HepG2 (cell line): ENCODE data around the gene OPRL1. TPM values are rescaled to one million over a fixed set of nuclear protein-coding genes. Genes with fewer than 3 reads are reported as not detected.
A peak's percentile ranks its signal among the peaks of the same experiment; 100 is the strongest.

Experiments used
- FOSL2 ChIP-seq: sonication (generic); formaldehyde crosslinking; IDR thresholded peaks from 2 replicates; pipeline ENCODE4 v1.4.0; 2020; ENCODE audit warnings: missing genetic modification reagents
- JDP2 ChIP-seq: sonication (generic); formaldehyde crosslinking; IDR thresholded peaks from 2 replicates; pipeline ENCODE4 v1.8.1; 2022; ENCODE audit warnings: missing genetic modification reagents, borderline replicate concordance
- MTA3 ChIP-seq: sonication (generic); formaldehyde crosslinking; IDR thresholded peaks from 2 replicates; pipeline ENCODE4 v1.4.0; 2020; ENCODE audit warnings: missing genetic modification reagents
- MYPOP ChIP-seq: sonication (generic); formaldehyde crosslinking; IDR thresholded peaks from 2 replicates; pipeline ENCODE4 v1.8.1; 2023; ENCODE audit warnings: mild to moderate bottlenecking, moderate library complexity, missing genetic modification reagents
- NR2F1 ChIP-seq, 2 experiments: fragments of 450-650 bp in 1 of 2; formaldehyde crosslinking in 1 of 2; IDR thresholded peaks; 2 replicates each; pipeline versions ENCODE4 v1.5.0 to v1.6.1; 2016 to 2020; ENCODE audit warnings: mild to moderate bottlenecking in 1 of 2, missing compliant biosample characterization in 1 of 2, missing genetic modification reagents in 1 of 2, moderate library complexity in 1 of 2
- PHF8 ChIP-seq: sonication (generic); formaldehyde crosslinking; IDR thresholded peaks from 2 replicates; pipeline ENCODE4 v1.5.0; 2020; ENCODE audit warnings: missing genetic modification reagents
- PRDM10 ChIP-seq: sonication (generic); formaldehyde crosslinking; IDR thresholded peaks from 2 replicates; pipeline ENCODE4 v1.4.0; 2020; ENCODE audit warnings: low read depth, missing genetic modification reagents
- RBAK ChIP-seq: sonication (generic); formaldehyde crosslinking; IDR thresholded peaks from 2 replicates; pipeline ENCODE4 v1.5.1; 2020; ENCODE audit warnings: mild to moderate bottlenecking, missing genetic modification reagents
- RNF2 ChIP-seq: fragments of 450-650 bp; conservative IDR thresholded peaks from 2 replicates; pipeline ENCODE4 v1.6.1; 2016; ENCODE audit warnings: low read depth
- SIN3B ChIP-seq: fragments of 150-350 bp; IDR thresholded peaks from 2 replicates; pipeline ENCODE4 v1.6.1; 2014; ENCODE audit warnings: low read length
- SP2 ChIP-seq: sonication (generic); formaldehyde crosslinking; IDR thresholded peaks from 2 replicates; pipeline ENCODE4 v1.5.1; 2020; ENCODE audit warnings: mild to moderate bottlenecking, missing genetic modification reagents
- ZBTB20 ChIP-seq: sonication (generic); formaldehyde crosslinking; IDR thresholded peaks from 2 replicates; pipeline ENCODE4 v1.8.1; 2023; ENCODE audit warnings: missing genetic modification reagents, low read depth, mild to moderate bottlenecking, borderline replicate concordance
- ZNF205 ChIP-seq: IDR thresholded peaks from 2 replicates; pipeline ENCODE4 v1.6.1; 2018; ENCODE audit warnings: missing biosample characterization, missing genetic modification reagents
- ZNF414 ChIP-seq: sonication (generic); formaldehyde crosslinking; IDR thresholded peaks from 2 replicates; pipeline ENCODE4 v1.5.0; 2020; ENCODE audit warnings: missing genetic modification reagents
- ZNF460 ChIP-seq: sonication (generic); formaldehyde crosslinking; IDR thresholded peaks from 2 replicates; pipeline ENCODE4 v1.5.1; 2020; ENCODE audit warnings: missing genetic modification reagents, mild to moderate bottlenecking, borderline replicate concordance
- ZNF562 ChIP-seq: sonication (generic); formaldehyde crosslinking; IDR thresholded peaks from 2 replicates; pipeline ENCODE4 v1.8.0; 2022; ENCODE audit warnings: missing genetic modification reagents, borderline replicate concordance
- ZNF563 ChIP-seq: sonication (generic); formaldehyde crosslinking; IDR thresholded peaks from 2 replicates; pipeline ENCODE4 v1.8.0; 2022; ENCODE audit warnings: mild to moderate bottlenecking, moderate library complexity, missing genetic modification reagents
- ZNF609 ChIP-seq: sonication (generic); formaldehyde crosslinking; IDR thresholded peaks from 2 replicates; pipeline ENCODE4 v1.4.0; 2020; ENCODE audit warnings: mild to moderate bottlenecking, missing genetic modification reagents, borderline replicate concordance
- ZNF790 ChIP-seq: sonication (generic); formaldehyde crosslinking; IDR thresholded peaks from 2 replicates; pipeline ENCODE4 v1.8.0; 2022; ENCODE audit warnings: missing genetic modification reagents, mild to moderate bottlenecking, borderline replicate concordance
- polyA plus RNA-seq, 8 experiments: library from polyadenylated mRNA; depleted of rRNA in 3 of 8; stranded (reverse) in 7 of 8; unstranded in 1 of 8; fragments of >200 nt; fragmentation: Illumina TruSeq in 4 of 8; extraction: Trizol in 4 of 8; gene quantifications; 2 replicates each; pipeline versions ENCODE4 v1.2.1 to v1.2.3, GENCODE V29; 2011 to 2016; ENCODE audit warnings: low read depth in 4 of 8, missing spikeins in 1 of 8, mixed read lengths in 1 of 8; ENCODE audit not compliant: insufficient read depth in 1 of 8
- total RNA-seq, 5 experiments: library from RNA; depleted of rRNA; stranded (reverse); fragments of >200 nt; fragmentation: Illumina TruSeq; extraction: Trizol; gene quantifications; 2 replicates each; pipeline ENCODE4 v1.2.3, GENCODE V29; 2016; ENCODE audit warnings: low read depth in 1 of 5

Gene OPRL1
- total and polyA plus RNA-seq, 2 of the 13 experiments (the other 11 are each of a cell fraction or from before 2014, with no cell fraction given): 0.35 to 0.71 TPM

- TF ChIP-seq ZNF563 (CRISPR knock-in tag) (no peak), MTA3 (CRISPR knock-in tag) (no peak), JDP2 (CRISPR knock-in tag) (no peak), ZNF790 (CRISPR knock-in tag) (peak; percentile 7; the same call in 1 of the 2 replicates), MYPOP (CRISPR knock-in tag) (no peak), RBAK (no peak), ZNF460 (CRISPR knock-in tag) (no peak), PRDM10 (CRISPR knock-in tag) (peak; percentile 63; the same call in 1 of the 2 replicates), SIN3B (no peak), SP2 (CRISPR knock-in tag) (no peak), NR2F1 (CRISPR knock-in tag; IDR thresholded peaks at IDR 0.05) (peak; percentile 35 to 51; a peak in 2 of 4 replicates), PHF8 (no peak), ZNF414 (CRISPR knock-in tag) (no peak), ZBTB20 (CRISPR knock-in tag) (no peak), RNF2 (no peak), FOSL2 (CRISPR knock-in tag) (no peak), ZNF609 (CRISPR knock-in tag) (no peak; the same call in 1 of the 2 replicates), ZNF562 (CRISPR knock-in tag) (no peak), ZNF205 (CRISPR knock-in tag) (no peak)
Measured at GRCh38 chr20:64056639-64056888, 23.3 kb upstream of the OPRL1 start (continued).
